ENCODE results near the gene CACNG4.

- TF ChIP-seq CTCF (conservative IDR thresholded peaks at IDR 0.05; ENCODE audit: low read depth, low read length) (no peak), EZH2 (IDR thresholded peaks at IDR 0.05; ENCODE audit: low read length, unreplicated experiment) (no peak), EZH2phosphoT487 (IDR thresholded peaks at IDR 0.05; ENCODE audit: borderline replicate concordance, low read length) (no peak)
Measured at GRCh38 chr17:66934040-66934439, 30.5 kb upstream of the CACNG4 start.
